SK-N-SH (cell line): Measurements from ENCODE around the gene HOXC11. TPM values are rescaled to one million over a fixed set of nuclear protein-coding genes. Genes with fewer than 3 reads are reported as not detected.

Experiments
- CTCF ChIA-PET: fragments of 300-600, 350-600 bp; formaldehyde crosslinking; extraction: SDS; loops from one replicate; lab custom pipeline; 2021; lab: Yijun Ruan, JAX
- POLR2A ChIA-PET: fragments of 350-600 bp; sonication (Branson Sonifier 250); formaldehyde crosslinking; extraction: SDS; loops from one replicate; lab custom pipeline; 2020; ENCODE audit warnings: antibody characterized with exemption, inconsistent platforms; lab: Yijun Ruan, JAX
- DNase-seq: peaks from one replicate; pipeline ENCODE4 v3.0.0; 2012
- H2AFZ ChIP-seq: fragments of 200-600 bp; sonication (generic); 2 replicates; pipeline ENCODE4 v1.8.1; 2016; ENCODE audit warnings: antibody characterized with exemption, mild to moderate bottlenecking, low read depth
- H3F3A ChIP-seq: fragments of 200-600 bp; sonication (generic); replicated peaks from 2 replicates; pipeline ENCODE3; 2016; ENCODE audit warnings: antibody characterized with exemption, mild to moderate bottlenecking; ENCODE audit not compliant: insufficient read depth
- H3K27ac ChIP-seq, 2 experiments: fragments of 200-500 bp in 1 of 2; fragments of 200-600 bp in 1 of 2; sonication (Bioruptor generic) in 1 of 2; sonication (generic), shearing (Covaris generic) in 1 of 2; 2 replicates each; pipeline versions ENCODE4 v1.5.1 to v1.6.1; 2014 to 2016; ENCODE audit warnings: low read depth in 2 of 2, inconsistent platforms in 1 of 2, low read length in 1 of 2, mild to moderate bottlenecking in 1 of 2, mixed read lengths in 1 of 2
- H3K27me3 ChIP-seq: fragments of 200-600 bp; sonication (generic), shearing (Covaris generic); 2 replicates; pipeline ENCODE4 v1.6.1; 2016; ENCODE audit warnings: mixed run types; ENCODE audit not compliant: insufficient read depth
- H3K36me3 ChIP-seq, 2 experiments: fragments of 200-500 bp in 1 of 2; fragments of 200-600 bp in 1 of 2; sonication (Bioruptor generic) in 1 of 2; sonication (generic) in 1 of 2; replicated peaks in 1 of 2; 2 replicates each; pipeline versions ENCODE3 to v1.5.1; 2014 to 2016; ENCODE audit warnings: low read length in 1 of 2, mild to moderate bottlenecking in 1 of 2; ENCODE audit not compliant: insufficient read depth in 2 of 2, control insufficient read depth in 1 of 2
- H3K4me1 ChIP-seq, 2 experiments: fragments of 200-500 bp in 1 of 2; fragments of 200-600 bp in 1 of 2; sonication (Bioruptor generic) in 1 of 2; sonication (generic), shearing (Covaris generic) in 1 of 2; 2 replicates each; pipeline versions ENCODE4 v1.5.1 to v1.6.1; 2014 to 2016; ENCODE audit warnings: low read depth in 1 of 2, low read length in 1 of 2, mixed run types in 1 of 2; ENCODE audit not compliant: insufficient read depth in 2 of 2, control insufficient read depth in 1 of 2
- H3K4me2 ChIP-seq: fragments of 200-600 bp; sonication (generic), shearing (Covaris generic); 2 replicates; pipeline ENCODE4 v1.6.1; 2017; ENCODE audit warnings: mixed run types
- H3K4me3 ChIP-seq, 2 experiments: fragments of 200-500 bp in 1 of 2; fragments of 200-600 bp in 1 of 2; sonication (Bioruptor generic) in 1 of 2; sonication (generic), shearing (Covaris generic) in 1 of 2; 2 replicates each; pipeline versions ENCODE4 v1.5.1 to v1.8.1; 2014 to 2016; ENCODE audit warnings: low read depth in 2 of 2, inconsistent platforms in 1 of 2, low read length in 1 of 2, mild to moderate bottlenecking in 1 of 2, mixed read lengths in 1 of 2, moderate library complexity in 1 of 2
- H3K79me2 ChIP-seq: fragments of 200-600 bp; sonication (generic); 2 replicates; pipeline ENCODE4 v1.8.1; 2017; ENCODE audit warnings: mild to moderate bottlenecking; ENCODE audit not compliant: insufficient read depth
- H3K9ac ChIP-seq: fragments of 200-600 bp; sonication (generic); 2 replicates; pipeline ENCODE4 v1.6.1; 2017; ENCODE audit warnings: mixed run types
- H3K9me2 ChIP-seq: fragments of 200-600 bp; sonication (generic); 2 replicates; pipeline ENCODE4 v1.6.1; 2017; ENCODE audit warnings: mixed run types
- H3K9me3 ChIP-seq: fragments of 200-600 bp; sonication (generic); 2 replicates; pipeline ENCODE4 v1.6.1; 2017; ENCODE audit warnings: mixed run types, mild to moderate bottlenecking, moderate library complexity
- H4K20me1 ChIP-seq: fragments of 200-600 bp; sonication (generic); 2 replicates; pipeline ENCODE4 v1.6.1; 2017; ENCODE audit warnings: mild to moderate bottlenecking, mixed run types; ENCODE audit not compliant: insufficient read depth
- CHD2 ChIP-seq: fragments of 150-350 bp; IDR thresholded peaks from 2 replicates; pipeline ENCODE4 v1.6.1; 2018; ENCODE audit warnings: low read length; ENCODE audit not compliant: partially characterized antibody
- FOXJ3 ChIP-seq: sonication (generic); formaldehyde crosslinking; IDR thresholded peaks from 2 replicates; pipeline ENCODE4 v1.5.1; 2020; ENCODE audit warnings: mild to moderate bottlenecking, missing genetic modification reagents
- FOXM1 ChIP-seq: IDR thresholded peaks from 2 replicates; pipeline ENCODE4 v1.4.0; 2012; ENCODE audit warnings: low read depth, mild to moderate bottlenecking
- GABPA ChIP-seq: IDR thresholded peaks from 2 replicates; pipeline ENCODE4 v1.4.0; 2012; ENCODE audit warnings: low read depth, mild to moderate bottlenecking
- JUND ChIP-seq: IDR thresholded peaks from 2 replicates; pipeline ENCODE4 v1.4.0; 2012
- MEF2A ChIP-seq: IDR thresholded peaks from 2 replicates; pipeline ENCODE4 v1.4.0; 2012; ENCODE audit warnings: low read depth, borderline replicate concordance
- POLR2AphosphoS5 ChIP-seq: IDR thresholded peaks from 2 replicates; pipeline ENCODE4 v1.6.1; 2012; ENCODE audit warnings: low read depth, low read length
- RAD21 ChIP-seq: IDR thresholded peaks from 2 replicates; pipeline ENCODE4 v1.6.1; 2012; ENCODE audit warnings: mild to moderate bottlenecking, low read length
- RFX5 ChIP-seq: IDR thresholded peaks from 2 replicates; pipeline ENCODE4 v1.6.1; 2012; ENCODE audit warnings: mild to moderate bottlenecking, improper control_type of control experiment, low read length
- RXRA ChIP-seq: IDR thresholded peaks from 2 replicates; pipeline ENCODE4 v1.4.0; 2012; ENCODE audit warnings: low read depth, mild to moderate bottlenecking, borderline replicate concordance
- SMC3 ChIP-seq: IDR thresholded peaks from 2 replicates; pipeline ENCODE4 v1.6.1; 2012; ENCODE audit warnings: low read depth, low read length, improper control_type of control experiment
- TAF1 ChIP-seq: IDR thresholded peaks from 2 replicates; pipeline ENCODE4 v1.6.1; 2012; ENCODE audit warnings: low read depth, mild to moderate bottlenecking, low read length, moderate library complexity, borderline replicate concordance
- TCF12 ChIP-seq: IDR thresholded peaks from 2 replicates; pipeline ENCODE4 v1.4.0; 2012
- TEAD4 ChIP-seq: IDR thresholded peaks from 2 replicates; pipeline ENCODE4 v1.4.0; 2012; ENCODE audit warnings: mild to moderate bottlenecking, borderline replicate concordance; ENCODE audit not compliant: insufficient read depth
- YY1 ChIP-seq: IDR thresholded peaks from 2 replicates; pipeline ENCODE4 v1.4.0; 2012; ENCODE audit warnings: low read depth, mild to moderate bottlenecking
- WGBS: methylation state at CpG from one replicate; pipeline ENCODE4 v1.1.6; 2017; ENCODE audit warnings: low lambda C conversion rate; 5-methylcytosine and 5-hydroxymethylcytosine counted together
- polyA plus RNA-seq, 3 experiments: library from polyadenylated mRNA; depleted of rRNA; stranded (reverse); fragments of >200 nt; gene quantifications; 2 replicates each; pipeline ENCODE4 v1.2.3, GENCODE V29; 2012
- TF ChIP-seq, protein P1 (sequence below): IDR thresholded peaks from 2 replicates; pipeline ENCODE4 v1.4.0; 2012; ENCODE audit warnings: low read depth
- TF ChIP-seq, protein P2 (sequence below): IDR thresholded peaks from 2 replicates; pipeline ENCODE4; 2012
- TF ChIP-seq, protein P3 (sequence below): IDR thresholded peaks from 2 replicates; pipeline ENCODE4 v1.4.0; 2012; ENCODE audit warnings: low read depth, borderline replicate concordance
- TF ChIP-seq, protein P4 (sequence below): fragments of 150-350 bp; IDR thresholded peaks from 2 replicates; pipeline ENCODE4 v1.6.1; 2017; ENCODE audit warnings: antibody characterized with exemption, low read length, low read depth, borderline replicate concordance

Gene HOXC11
- polyA plus RNA-seq, 1 of the 3 experiments (the other 2 are of a cell fraction), result not detected

DNA sequence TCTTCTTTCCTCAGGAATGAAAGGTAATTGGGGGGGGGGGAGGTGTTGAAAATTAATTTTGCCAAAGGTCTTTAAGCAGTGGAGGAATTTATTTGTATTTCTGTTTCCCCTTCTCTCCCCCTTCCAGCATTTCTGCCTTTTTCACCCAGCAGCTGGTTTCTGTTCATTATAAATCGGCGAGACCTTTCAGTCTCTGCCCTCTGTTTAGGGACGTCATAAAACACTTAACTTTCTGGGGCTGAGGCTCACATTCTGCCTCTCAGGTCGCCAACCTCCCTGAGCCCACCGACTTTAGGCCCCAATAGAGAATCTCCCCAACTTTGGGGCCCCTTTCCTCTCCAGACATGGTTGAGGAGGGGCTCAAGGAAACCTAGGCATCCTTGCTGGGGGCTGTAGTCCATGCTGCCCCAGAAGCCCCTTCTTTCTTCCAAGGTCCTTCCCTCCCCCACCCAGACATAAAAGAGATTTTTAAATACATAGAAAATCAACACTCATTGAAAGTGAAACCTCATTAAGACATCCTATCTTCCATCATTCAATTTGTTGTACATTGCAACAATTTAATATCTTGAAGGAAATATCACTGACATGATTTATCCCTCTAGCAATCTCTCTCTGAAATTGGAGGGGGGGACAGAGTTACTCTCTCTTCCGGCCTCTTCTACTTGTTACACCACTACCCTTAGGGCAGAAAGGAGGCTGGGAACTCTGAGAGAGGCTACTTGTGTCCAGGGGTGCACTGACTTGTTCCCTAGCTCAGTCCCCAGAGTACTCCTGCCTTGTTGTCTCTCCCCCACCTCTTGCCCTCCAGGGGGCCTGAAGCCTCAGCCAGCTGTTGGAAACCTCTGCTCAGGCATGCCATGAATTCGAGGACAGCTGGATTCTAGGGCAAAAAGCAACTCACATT, 52.8 kb downstream of the HOXC11 start:
- H3K79me2 ChIP-seq, result no peaks in the 10 kb centered on the region
- H3K9ac ChIP-seq, result no peak overlapping the region
- TF ChIP-seq, protein P1, sequence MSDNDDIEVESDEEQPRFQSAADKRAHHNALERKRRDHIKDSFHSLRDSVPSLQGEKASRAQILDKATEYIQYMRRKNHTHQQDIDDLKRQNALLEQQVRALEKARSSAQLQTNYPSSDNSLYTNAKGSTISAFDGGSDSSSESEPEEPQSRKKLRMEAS, result no peak
- TF ChIP-seq FOXM1, result no peak
- TF ChIP-seq, protein P2, sequence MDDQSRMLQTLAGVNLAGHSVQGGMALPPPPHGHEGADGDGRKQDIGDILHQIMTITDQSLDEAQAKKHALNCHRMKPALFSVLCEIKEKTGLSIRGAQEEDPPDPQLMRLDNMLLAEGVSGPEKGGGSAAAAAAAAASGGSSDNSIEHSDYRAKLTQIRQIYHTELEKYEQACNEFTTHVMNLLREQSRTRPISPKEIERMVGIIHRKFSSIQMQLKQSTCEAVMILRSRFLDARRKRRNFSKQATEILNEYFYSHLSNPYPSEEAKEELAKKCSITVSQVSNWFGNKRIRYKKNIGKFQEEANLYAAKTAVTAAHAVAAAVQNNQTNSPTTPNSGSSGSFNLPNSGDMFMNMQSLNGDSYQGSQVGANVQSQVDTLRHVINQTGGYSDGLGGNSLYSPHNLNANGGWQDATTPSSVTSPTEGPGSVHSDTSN, result no peak
- TF ChIP-seq RAD21, result no peak
- TF ChIP-seq, protein P3, sequence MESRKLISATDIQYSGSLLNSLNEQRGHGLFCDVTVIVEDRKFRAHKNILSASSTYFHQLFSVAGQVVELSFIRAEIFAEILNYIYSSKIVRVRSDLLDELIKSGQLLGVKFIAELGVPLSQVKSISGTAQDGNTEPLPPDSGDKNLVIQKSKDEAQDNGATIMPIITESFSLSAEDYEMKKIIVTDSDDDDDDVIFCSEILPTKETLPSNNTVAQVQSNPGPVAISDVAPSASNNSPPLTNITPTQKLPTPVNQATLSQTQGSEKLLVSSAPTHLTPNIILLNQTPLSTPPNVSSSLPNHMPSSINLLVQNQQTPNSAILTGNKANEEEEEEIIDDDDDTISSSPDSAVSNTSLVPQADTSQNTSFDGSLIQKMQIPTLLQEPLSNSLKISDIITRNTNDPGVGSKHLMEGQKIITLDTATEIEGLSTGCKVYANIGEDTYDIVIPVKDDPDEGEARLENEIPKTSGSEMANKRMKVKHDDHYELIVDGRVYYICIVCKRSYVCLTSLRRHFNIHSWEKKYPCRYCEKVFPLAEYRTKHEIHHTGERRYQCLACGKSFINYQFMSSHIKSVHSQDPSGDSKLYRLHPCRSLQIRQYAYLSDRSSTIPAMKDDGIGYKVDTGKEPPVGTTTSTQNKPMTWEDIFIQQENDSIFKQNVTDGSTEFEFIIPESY, result no peak
- TF ChIP-seq RFX5, result no peak
- no peak for TF ChIP-seq FOXJ3 (CRISPR knock-in tag)
- TF ChIP-seq MEF2A, result no peak
- TF ChIP-seq, protein P4, sequence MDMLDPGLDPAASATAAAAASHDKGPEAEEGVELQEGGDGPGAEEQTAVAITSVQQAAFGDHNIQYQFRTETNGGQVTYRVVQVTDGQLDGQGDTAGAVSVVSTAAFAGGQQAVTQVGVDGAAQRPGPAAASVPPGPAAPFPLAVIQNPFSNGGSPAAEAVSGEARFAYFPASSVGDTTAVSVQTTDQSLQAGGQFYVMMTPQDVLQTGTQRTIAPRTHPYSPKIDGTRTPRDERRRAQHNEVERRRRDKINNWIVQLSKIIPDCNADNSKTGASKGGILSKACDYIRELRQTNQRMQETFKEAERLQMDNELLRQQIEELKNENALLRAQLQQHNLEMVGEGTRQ, result no peak
- TF ChIP-seq JUND, result no peak
- TF ChIP-seq GABPA, result no peak
- no peak for TF ChIP-seq TCF12
- TF ChIP-seq SMC3, result no peak
- no peak for TF ChIP-seq CHD2
- no peak for TF ChIP-seq TAF1
- no peak for TF ChIP-seq POLR2AphosphoS5
- TF ChIP-seq TEAD4, result no peak
- TF ChIP-seq RXRA, result no peak
- TF ChIP-seq YY1, result no peak
- H2AFZ ChIP-seq, result no peak overlapping the region
- no peaks in the 10 kb centered on the region for H3K27me3 ChIP-seq
- peaks cover 0 to 34% of the 10 kb centered on the region in 2 experiments; a peak in 1 of 4 replicates for H3K4me1 ChIP-seq
- H3K4me3 ChIP-seq, result no peak overlapping the region
- ChIA-PET CTCF (interaction anchor here (0.7 to 23.2 kb wide), 7 partner anchors 21 to 189 kb away, joined by 3 to 548 read pairs (median 56); partner anchors contain the start of genes HOXC10 and SMUG1), POLR2A (no interaction called here)
- no peaks in the 10 kb centered on the region for H3K9me3 ChIP-seq
- H3K27ac ChIP-seq, result no peak overlapping the region; a peak in 1 of 4 replicates
- no peaks in the 10 kb centered on the region for H4K20me1 ChIP-seq
- DNase-seq, result no peak
- no peak overlapping the region for H3K4me2 ChIP-seq
- H3K36me3 ChIP-seq, result no peaks in the 10 kb centered on the region
- no peaks in the 10 kb centered on the region for H3F3A ChIP-seq
- H3K9me2 ChIP-seq, result no peaks in the 10 kb centered on the region
- WGBS, result 78% methylated on average over 7 of the region's 7 CpGs
